Measurements from ENCODE around the gene MEPCE.

The MEPCE gene

GRCh38 chr7:100413346-100413745 lies 16.3 kb upstream of the MEPCE start:
- Histone ChIP-seq H4K20me1 (ENCODE audit: low read depth, low read length) (no peaks in the 10 kb centered on the region), H3K27ac (ENCODE audit: low read depth, low read length) (no peak overlapping the region), H3K9me3 (ENCODE audit: insufficient read depth, low read length) (no peaks in the 10 kb centered on the region), H3K9me2 (replicated peaks; ENCODE audit: insufficient read depth, low read length) (no peaks in the 10 kb centered on the region), H3K79me2 (ENCODE audit: insufficient read depth, low read length) (no peaks in the 10 kb centered on the region), H2AFZ (ENCODE audit: low read depth, low read length, severe bottlenecking) (no peak overlapping the region), H3F3A (ENCODE audit: insufficient read depth) (no peaks in the 10 kb centered on the region), H3K4me2 (ENCODE audit: low read depth, low read length, poor library complexity, severe bottlenecking) (no peak overlapping the region), H3K27me3 (ENCODE audit: low read length) (0 out of 2 replicates have a peak, but pooled peaks cover 2% of the 10 kb centered on the region), H3K4me3 (ENCODE audit: insufficient read depth, low read length, poor library complexity, severe bottlenecking) (no peak overlapping the region), H3K36me3 (ENCODE audit: low read length) (no peaks in the 10 kb centered on the region), H3K9ac (ENCODE audit: low read length) (no peak overlapping the region)
- no peak for TF ChIP-seq EZH2phosphoT487 (conservative IDR thresholded peaks at IDR 0.05; ENCODE audit: low read length)
- no peak for TF ChIP-seq CTCF (IDR thresholded peaks at IDR 0.05; ENCODE audit: insufficient read depth, low read length, poor library complexity, severe bottlenecking)

GRCh38 chr7:100413889-100414288 lies 15.7 kb upstream of the MEPCE start:
- H3K79me2 ChIP-seq (ENCODE audit: insufficient read depth, low read length): no peaks in the 10 kb centered on the region
- H2AFZ ChIP-seq (ENCODE audit: low read depth, low read length, severe bottlenecking): no peak overlapping the region
- H3K36me3 ChIP-seq (ENCODE audit: low read length): no peaks in the 10 kb centered on the region
- no peaks in the 10 kb centered on the region for H4K20me1 ChIP-seq (ENCODE audit: low read depth, low read length)
- H3K9me3 ChIP-seq (ENCODE audit: insufficient read depth, low read length): no peaks in the 10 kb centered on the region
- 0 out of 2 replicates have a peak, but pooled peaks cover 2% of the 10 kb centered on the region for H3K27me3 ChIP-seq (ENCODE audit: low read length)
- no peak overlapping the region for H3K4me2 ChIP-seq (ENCODE audit: low read depth, low read length, poor library complexity, severe bottlenecking)
- no peak for TF ChIP-seq CTCF (IDR thresholded peaks at IDR 0.05; ENCODE audit: insufficient read depth, low read length, poor library complexity, severe bottlenecking)
- no peak for TF ChIP-seq EZH2phosphoT487 (conservative IDR thresholded peaks at IDR 0.05; ENCODE audit: low read length)
- no peaks in the 10 kb centered on the region for H3F3A ChIP-seq (ENCODE audit: insufficient read depth)
- no peak overlapping the region for H3K4me3 ChIP-seq (ENCODE audit: insufficient read depth, low read length, poor library complexity, severe bottlenecking)
- no peaks in the 10 kb centered on the region for H3K9me2 ChIP-seq (replicated peaks; ENCODE audit: insufficient read depth, low read length)
- no peak overlapping the region for H3K27ac ChIP-seq (ENCODE audit: low read depth, low read length)
- H3K9ac ChIP-seq (ENCODE audit: low read length): no peak overlapping the region

DNA sequence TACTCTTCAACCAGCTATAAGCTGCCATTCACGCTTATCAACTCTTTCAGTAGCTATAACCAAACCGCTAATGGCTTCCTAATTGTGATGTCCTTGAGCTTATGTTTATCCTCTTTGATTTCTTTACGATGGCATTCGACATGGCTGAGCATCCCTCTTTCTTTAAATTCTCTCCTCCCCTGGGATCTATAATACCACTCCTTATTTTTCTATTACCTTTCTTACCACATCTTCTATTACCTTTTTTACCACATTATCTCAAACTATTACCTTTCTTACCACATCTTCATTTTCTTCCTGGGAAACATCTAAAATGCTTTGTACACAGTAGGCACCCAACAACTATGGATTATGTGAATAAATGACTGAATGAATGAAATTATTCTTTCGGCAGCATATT lies 14.2 kb upstream of the MEPCE start:
- Histone ChIP-seq H3K9ac (ENCODE audit: low read length) (no peak overlapping the region), H3K9me3 (ENCODE audit: insufficient read depth, low read length) (no peaks in the 10 kb centered on the region), H3K4me2 (ENCODE audit: low read depth, low read length, poor library complexity, severe bottlenecking) (no peak overlapping the region), H3K27ac (ENCODE audit: low read depth, low read length) (no peak overlapping the region), H3K36me3 (ENCODE audit: low read length) (no peaks in the 10 kb centered on the region), H4K20me1 (ENCODE audit: low read depth, low read length) (no peaks in the 10 kb centered on the region), H3K4me3 (ENCODE audit: insufficient read depth, low read length, poor library complexity, severe bottlenecking) (no peak overlapping the region), H3K9me2 (replicated peaks; ENCODE audit: insufficient read depth, low read length) (no peaks in the 10 kb centered on the region), H3F3A (ENCODE audit: insufficient read depth) (no peaks in the 10 kb centered on the region; the same call in 1 of the 2 replicates), H2AFZ (ENCODE audit: low read depth, low read length, severe bottlenecking) (no peak overlapping the region), H3K79me2 (ENCODE audit: insufficient read depth, low read length) (no peaks in the 10 kb centered on the region), H3K27me3 (ENCODE audit: low read length) (0 out of 2 replicates have a peak, but pooled peaks cover 2% of the 10 kb centered on the region)
- no peak for TF ChIP-seq EZH2phosphoT487 (conservative IDR thresholded peaks at IDR 0.05; ENCODE audit: low read length)

GRCh38 chr7:100418930-100419659 lies 10.5 kb upstream of the MEPCE start:
- Histone ChIP-seq H3K9ac (ENCODE audit: low read length) (no peak overlapping the region), H3F3A (ENCODE audit: insufficient read depth) (no peaks in the 10 kb centered on the region; the same call in 1 of the 2 replicates), H3K27me3 (ENCODE audit: low read length) (no peaks in the 10 kb centered on the region), H4K20me1 (ENCODE audit: low read depth, low read length) (no peaks in the 10 kb centered on the region), H3K9me3 (ENCODE audit: insufficient read depth, low read length) (no peaks in the 10 kb centered on the region), H3K79me2 (ENCODE audit: insufficient read depth, low read length) (no peaks in the 10 kb centered on the region), H3K4me2 (ENCODE audit: low read depth, low read length, poor library complexity, severe bottlenecking) (no peak overlapping the region), H3K4me3 (ENCODE audit: insufficient read depth, low read length, poor library complexity, severe bottlenecking) (no peak overlapping the region), H3K9me2 (replicated peaks; ENCODE audit: insufficient read depth, low read length) (no peaks in the 10 kb centered on the region), H3K36me3 (ENCODE audit: low read length) (no peaks in the 10 kb centered on the region), H2AFZ (ENCODE audit: low read depth, low read length, severe bottlenecking) (no peak overlapping the region), H3K27ac (ENCODE audit: low read depth, low read length) (no peak overlapping the region)
- no peak for TF ChIP-seq CTCF (IDR thresholded peaks at IDR 0.05; ENCODE audit: insufficient read depth, low read length, poor library complexity, severe bottlenecking)
- TF ChIP-seq EZH2phosphoT487 (conservative IDR thresholded peaks at IDR 0.05; ENCODE audit: low read length): no peak

All from SU-DHL-6 (cell line).